ENCODE data around the gene KHNYN.

The KHNYN gene

GRCh38 chr14:24425704-24426103 is 4.0 kb upstream of the KHNYN start:
- peak; percentile 67 for DNase-seq

GRCh38 chr14:24426150-24426911 is 3.4 kb upstream of the KHNYN start:
- no peak for DNase-seq

GRCh38 chr14:24426912-24427536 is 2.7 kb upstream of the KHNYN start:
- DNase-seq = no peak

- DNase-seq = no peak
These were observed 1.9 kb upstream of the KHNYN start for GRCh38 chr14:24427537-24428508.

GRCh38 chr14:24428628-24429394 is 943 bp upstream of the KHNYN start:
- DNase-seq = no peak

- DNase-seq = peak; percentile 80
These were observed 458 bp downstream of the KHNYN start for GRCh38 chr14:24430143-24430681.

- peak; percentile 45 for DNase-seq
These were observed 1.2 kb downstream of the KHNYN start for GRCh38 chr14:24430682-24431568.

GRCh38 chr14:24431569-24432258 is 2.0 kb downstream of the KHNYN start:
- DNase-seq = peak; percentile 90

- no peak for DNase-seq
These were observed 2.7 kb downstream of the KHNYN start for GRCh38 chr14:24432259-24433131.

GRCh38 chr14:24434036-24434435 is 4.3 kb downstream of the KHNYN start:
- no peak for DNase-seq

- DNase-seq = no peak
These were observed 4.9 kb downstream of the KHNYN start for GRCh38 chr14:24434676-24435075.

- no peak for DNase-seq
These were observed 5.5 kb downstream of the KHNYN start for GRCh38 chr14:24435192-24435810.

- no peak for DNase-seq
These were observed 6.2 kb downstream of the KHNYN start for GRCh38 chr14:24435998-24436354.

GRCh38 chr14:24436355-24437019 is 6.7 kb downstream of the KHNYN start:
- DNase-seq = peak; percentile 68

GRCh38 chr14:24437020-24437735 is 7.4 kb downstream of the KHNYN start:
- no peak for DNase-seq

- DNase-seq = no peak
These were observed 7.9 kb downstream of the KHNYN start for GRCh38 chr14:24437736-24438067.

- no peak for DNase-seq
These were observed 8.7 kb downstream of the KHNYN start for GRCh38 chr14:24438223-24439097.

Measured in fibroblast of skin of abdomen (primary cell).